ENCODE results near the gene NCOA5.

The NCOA5 gene

DNA sequence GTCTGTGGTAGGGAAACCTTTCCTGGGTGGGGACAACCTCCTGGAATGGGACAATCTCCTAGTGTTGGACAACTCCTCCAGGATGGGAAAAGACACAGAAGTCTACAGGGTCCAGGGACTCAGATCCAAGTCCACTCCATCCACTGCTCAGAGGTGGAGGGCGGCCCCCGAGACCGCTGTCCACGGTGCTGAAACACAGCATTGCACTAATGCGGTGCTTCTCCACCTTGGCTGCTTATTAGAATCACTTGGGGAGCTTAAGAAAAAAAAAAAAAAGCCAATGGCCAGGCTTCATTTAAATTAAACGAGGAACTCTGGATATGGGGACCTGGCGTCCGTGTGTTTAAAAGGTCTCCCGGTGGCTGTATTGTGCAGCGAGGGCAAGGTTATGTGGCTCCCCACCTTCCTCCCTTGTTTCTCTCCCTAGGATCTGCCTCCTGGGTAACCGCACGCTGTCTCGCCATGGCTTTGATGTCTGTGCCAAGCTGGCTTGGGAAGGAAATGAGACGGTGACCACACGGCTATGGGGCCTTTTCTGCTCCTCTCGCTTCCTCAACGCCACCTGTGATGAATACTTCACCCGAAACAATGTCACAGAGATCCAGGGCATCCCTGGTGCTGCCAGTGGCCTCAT, 48.7 kb downstream of the NCOA5 start:
- no peak for DNase-seq (ENCODE audit: low read depth in 2 of 2)

DNA sequence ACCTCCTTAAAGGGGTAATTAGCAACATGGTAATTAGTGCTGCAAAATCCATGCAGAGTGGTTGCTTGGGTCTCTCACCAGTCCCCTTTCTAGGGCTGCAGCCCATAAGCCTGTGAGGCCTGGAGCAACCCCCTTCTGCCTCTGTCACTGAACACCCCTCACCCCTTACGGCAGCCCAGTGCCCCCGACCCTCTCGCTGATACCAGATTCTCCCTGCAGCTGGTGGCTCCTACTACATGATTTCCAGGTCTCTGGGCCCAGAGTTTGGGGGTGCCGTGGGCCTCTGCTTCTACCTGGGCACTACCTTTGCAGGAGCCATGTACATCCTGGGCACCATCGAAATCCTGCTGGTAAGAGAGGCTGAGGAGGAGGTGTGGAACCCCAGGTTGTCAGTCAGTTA, 52.7 kb downstream of the NCOA5 start:
- no peak for DNase-seq (ENCODE audit: low read depth in 2 of 2)

DNA sequence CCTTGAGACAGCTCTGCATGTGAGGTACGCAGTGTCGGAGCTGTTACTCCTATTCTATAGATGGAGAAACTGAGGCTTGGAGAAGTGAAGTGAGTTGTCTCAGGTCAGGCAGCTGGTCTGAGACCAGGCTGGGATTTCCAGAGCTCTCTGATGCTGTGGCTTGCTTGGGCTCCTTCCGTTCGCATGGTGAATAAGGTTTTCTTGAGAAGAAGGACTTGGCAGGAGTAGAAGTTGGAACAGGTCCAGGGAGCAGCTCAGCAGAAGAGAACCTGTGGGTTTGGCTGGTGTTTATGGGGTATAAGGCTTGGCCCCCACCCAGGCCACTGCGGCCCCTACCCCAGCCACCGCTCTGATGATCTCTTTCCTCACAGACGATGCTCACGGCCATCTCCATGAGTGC, 53.4 kb downstream of the NCOA5 start:
- DNase-seq (ENCODE audit: low read depth in 2 of 2): no peak

DNA sequence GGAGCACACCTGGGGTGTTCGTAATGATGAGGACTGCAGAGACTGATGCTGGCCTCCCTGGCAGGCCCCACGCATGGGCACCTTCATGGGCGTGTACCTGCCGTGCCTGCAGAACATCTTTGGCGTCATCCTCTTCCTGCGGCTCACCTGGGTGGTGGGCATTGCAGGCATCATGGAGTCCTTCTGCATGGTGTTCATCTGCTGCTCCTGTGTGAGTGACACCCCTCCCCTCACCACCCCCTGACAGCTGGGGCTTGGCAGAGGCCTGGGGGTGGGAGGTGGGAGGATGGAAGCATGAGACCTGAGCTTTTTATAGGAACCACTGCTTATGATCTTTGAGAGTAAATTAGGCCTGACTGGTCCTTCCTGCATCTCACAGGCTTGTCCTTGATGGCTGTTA, 54.0 kb downstream of the NCOA5 start:
- no peak for DNase-seq (ENCODE audit: low read depth in 2 of 2)

DNA sequence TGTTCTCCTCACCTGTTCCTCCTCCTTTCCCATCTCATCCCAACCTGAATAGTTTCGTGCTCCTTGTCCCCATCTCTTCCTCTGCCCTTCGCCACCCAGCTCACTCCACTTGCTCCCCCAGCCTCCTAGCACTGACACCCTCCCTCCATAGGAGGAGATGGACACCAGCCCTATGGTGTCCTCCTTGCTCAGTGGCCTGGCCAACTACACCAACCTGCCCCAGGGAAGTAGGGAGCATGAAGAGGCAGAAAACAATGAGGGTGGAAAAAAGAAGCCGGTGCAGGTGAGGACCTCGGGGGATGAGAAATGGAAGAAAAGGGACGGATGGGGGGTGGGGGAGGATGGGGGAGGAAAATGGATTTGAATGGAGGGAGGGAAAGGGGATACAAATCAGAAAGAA, 54.5 kb downstream of the NCOA5 start:
- no peak for DNase-seq (ENCODE audit: low read depth in 2 of 2)

DNA sequence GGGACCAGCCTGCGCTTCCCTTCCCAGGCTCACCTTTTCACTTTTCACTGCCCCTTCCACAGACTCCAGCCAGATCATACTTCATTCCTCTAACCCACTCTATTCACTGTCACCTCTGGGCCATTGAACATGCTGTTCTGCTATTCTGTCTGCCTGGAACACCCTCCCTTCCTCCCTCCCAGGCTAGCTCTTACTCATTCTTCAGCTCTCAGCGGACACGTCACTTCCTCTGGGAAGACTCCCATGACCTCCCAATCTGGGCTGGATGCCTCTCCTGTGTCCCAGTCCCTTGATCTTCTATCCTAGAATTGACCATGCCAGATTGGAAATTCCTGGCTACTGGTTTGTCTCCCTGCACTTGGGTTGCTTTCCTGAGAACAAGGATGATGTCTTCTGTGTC, 55.7 kb downstream of the NCOA5 start:
- no peak for DNase-seq (ENCODE audit: low read depth in 2 of 2)

DNA sequence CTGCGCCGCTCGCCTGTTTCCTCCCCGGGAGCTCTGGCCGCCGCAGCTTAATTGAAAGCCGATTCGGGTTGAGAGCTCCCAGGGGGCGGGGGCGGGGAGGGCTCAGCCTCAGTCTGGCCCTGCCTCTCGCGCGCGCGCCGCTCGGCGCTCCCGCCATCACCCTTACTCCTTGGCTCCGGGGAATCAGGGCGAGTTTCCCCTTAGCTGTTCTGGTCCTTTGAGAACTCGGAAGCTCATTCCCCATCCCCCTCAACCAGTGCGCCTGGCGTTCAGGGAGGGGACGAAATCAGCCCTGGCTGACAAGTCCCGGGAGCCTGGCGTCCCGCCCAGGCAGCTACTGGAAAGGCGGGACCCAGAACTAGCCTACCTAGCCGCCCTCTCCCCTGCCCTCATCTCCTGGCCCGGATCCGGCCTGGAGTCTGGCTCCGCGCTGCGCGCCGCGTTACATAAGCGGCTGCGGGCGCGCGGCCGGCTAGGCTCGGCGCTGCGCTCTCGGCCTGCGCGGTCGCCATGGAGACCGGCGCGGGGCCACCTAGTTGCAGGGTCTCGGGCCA, 58.0 kb downstream of the NCOA5 start:
- DNase-seq (ENCODE audit: low read depth in 2 of 2): no peak

DNA sequence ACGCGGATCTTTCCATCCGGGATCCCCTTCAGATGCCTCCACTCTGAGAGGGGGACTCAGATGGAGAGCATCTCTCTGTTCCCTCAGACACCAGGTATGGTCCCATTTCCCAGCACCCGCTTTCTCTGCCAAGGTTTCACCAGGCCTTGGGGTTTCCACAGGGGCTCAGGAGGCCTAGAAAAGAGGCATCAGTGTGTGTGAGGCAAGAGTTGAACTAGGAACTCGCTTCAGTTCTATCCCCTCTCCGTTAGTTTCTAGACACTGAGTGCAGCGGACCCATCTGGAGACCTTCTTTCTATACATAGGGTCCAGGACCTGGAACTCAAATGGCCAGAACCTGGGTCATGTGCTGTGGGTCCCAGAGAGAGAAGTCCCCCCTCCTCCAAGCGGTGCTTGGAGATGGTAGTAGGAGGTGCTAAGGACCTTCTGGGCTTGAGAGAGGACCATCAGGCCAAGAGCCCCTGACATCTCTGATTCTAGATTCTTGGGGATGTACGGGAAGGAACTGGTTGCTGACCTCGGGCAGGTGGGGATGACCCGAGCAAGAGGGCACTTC, 58.7 kb downstream of the NCOA5 start:
- DNase-seq (ENCODE audit: low read depth in 2 of 2): no peak

DNA sequence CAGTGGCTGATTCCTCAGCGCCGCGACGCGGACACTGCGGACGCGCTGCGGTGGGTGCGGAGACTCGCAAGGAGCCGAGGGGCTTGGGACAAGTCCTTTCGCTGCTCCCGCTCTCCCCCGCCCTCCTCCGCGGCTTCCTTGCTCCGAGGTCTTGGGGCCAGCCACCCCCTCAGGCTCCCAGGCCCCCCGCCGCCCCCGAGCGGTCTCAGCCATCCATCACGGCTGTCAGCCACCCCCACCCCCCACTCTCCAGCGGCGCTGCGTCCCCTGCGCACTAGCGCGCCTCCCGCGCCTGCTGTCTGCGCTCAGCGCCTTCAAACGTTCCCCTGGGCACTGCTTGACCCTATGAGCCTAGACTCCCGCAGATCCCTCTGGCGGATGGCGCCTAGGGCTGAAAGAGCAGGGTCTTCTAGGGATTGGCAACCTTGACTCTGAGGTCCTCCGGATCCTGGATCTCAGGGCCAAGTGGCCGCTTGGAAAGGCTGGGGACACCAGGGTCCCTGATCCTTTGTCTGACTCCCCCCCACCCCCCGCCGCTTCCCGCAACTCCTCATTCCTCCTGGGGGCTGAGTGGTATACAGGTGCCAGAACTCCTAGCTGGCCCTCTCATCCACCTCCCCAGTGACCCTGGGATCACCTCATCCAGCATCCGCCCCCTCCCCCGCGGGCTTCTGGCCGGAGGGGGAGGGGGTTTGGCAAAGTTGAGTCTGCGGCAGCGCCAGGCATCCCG, 59.3 kb downstream of the NCOA5 start:
- DNase-seq (ENCODE audit: low read depth in 2 of 2): no peak

DNA sequence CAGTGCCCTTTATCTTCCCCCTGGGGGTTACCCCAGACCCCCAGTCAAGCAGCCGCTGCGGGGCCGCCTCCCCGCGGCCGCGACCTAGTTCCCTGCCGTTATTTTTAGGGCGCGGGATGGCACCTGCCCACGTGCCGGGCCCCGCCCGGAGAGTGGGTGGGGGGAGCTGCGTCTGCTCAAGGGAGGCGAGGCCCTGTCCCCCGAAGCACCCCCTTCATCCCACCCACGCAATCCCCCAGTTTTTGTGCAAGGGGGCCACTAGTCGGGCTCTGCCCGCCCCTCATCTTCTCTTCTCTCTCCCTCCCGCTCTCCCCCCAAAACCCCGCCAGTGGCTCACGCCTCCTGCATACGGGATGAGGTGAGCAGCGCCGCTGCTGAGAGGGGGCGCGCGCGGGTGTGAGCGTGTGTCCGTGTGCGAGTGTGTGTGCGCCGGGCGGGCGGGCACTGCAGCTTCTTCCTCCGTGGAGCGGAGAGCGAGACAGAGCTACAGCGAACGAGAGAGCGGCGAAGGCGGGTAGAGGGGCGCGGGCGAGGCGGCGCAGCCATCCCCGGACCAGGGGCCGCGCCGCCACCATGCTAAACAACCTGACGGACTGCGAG, 60.9 kb downstream of the NCOA5 start, which contains the start of gene SLC12A5:
TSS of gene SLC12A5 (plus strand) at position 444 of the 600 bp plus-strand sequence. CDS start at position 574, 130 bp downstream.
- no peak for DNase-seq (ENCODE audit: low read depth in 2 of 2)

DNA sequence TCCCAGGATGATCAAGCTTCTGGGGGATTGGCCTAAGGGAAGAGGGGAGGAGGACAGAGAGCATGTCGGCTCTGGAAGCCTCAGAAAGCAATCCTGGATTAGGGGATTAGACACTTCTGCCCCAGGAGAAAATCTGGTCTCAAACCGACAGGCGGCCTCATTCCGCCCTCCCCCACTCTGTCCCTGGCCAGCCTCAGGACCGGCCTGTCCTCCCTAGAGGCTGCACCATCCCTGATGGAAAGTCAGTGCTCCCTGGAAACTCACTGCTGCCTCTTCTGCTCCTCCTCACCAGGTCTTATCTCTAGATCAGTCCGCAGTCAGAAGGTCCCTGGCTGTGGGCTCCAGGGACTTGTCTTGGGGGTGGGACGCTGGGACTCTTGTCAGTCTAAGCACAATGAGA, 61.7 kb downstream of the NCOA5 start:
- DNase-seq (ENCODE audit: low read depth in 2 of 2): no peak

DNA sequence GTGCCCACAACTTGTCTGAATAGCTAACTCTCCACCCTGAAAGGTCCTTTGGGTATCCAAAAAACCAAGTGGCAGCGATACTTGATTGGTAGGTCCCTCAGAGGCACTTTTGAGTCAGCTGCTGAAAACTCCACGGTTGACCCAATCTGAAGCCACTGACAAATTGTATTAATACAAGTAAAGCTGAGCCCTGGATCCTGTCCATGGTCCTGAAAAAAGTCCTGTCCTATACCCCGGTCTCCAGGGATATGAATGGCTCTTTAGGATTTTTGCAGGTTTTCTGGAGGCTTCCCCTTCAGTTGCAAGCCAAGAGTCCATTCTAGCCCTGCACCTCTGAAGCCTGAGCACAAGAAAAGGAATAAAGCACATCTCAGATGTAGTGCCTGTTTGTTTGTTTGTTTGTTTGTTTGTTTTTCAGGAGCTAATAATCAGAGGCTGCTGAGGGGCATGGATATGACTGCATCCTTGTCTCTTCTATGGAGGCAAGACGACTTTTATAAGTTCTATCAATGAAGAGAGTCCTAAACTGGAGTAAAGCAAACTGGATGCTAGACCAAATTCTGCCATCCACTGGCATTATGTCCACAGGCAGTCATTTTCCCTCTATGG, 62.4 kb downstream of the NCOA5 start:
- no peak for DNase-seq (ENCODE audit: low read depth in 2 of 2)

DNA sequence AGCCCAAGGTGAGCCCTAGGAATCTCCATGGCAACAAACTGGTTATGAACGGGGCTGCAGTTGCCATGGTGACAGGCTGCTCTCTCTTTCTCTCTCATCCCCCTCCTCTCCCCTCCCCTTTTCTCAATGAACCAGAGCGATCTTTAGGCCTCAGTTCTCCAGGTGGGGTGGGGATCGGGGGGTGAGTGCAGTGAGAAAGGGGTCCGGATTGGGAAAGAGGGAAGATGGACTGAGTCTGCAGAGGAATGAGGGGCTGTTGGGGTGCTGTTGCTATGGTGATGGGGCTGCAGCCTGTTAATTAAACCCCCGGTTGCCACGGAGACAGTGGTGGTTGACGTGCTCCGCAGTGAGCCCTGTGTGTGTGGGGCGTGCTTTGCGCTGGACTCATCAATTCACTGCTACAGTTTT, 64.4 kb downstream of the NCOA5 start:
- DNase-seq (ENCODE audit: low read depth in 2 of 2): no peak

DNA sequence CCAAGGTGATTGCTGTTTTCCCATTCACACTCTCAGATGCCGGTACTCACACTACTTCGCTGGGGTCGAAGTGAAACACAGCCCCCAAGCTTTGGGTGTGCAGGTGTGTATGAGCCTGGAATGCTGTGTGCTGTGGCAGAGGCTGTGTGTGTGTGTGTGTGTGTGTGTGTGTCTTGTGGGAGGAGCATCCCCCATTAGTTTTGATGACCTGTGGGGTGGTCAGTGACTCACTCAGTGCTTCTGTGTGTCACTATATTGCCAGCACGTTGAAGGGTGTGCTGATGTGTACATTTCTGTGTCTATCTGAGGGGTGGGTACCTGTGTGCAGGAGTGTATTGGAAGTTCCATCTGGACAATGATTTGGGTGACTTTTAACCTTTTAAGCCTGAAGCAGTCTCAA, 65.8 kb downstream of the NCOA5 start:
- no peak for DNase-seq (ENCODE audit: low read depth in 2 of 2)

DNA sequence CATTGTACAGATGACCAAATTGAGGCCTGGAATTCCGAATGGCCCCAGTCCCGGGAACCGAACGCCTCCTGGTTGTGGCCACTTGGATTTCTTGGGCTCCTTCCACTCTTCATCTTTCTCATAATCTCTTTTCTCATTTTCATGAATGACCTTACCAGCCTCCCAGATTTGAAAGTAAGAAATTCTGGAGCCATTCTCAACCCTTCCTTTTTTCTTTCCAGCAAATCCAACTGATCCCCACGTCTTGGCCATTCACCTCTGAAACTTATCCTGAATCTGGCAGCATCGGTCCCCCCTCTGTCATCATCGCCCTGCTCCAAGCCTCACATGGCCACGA, 66.6 kb downstream of the NCOA5 start:
- no peak for DNase-seq (ENCODE audit: low read depth in 2 of 2)

DNA sequence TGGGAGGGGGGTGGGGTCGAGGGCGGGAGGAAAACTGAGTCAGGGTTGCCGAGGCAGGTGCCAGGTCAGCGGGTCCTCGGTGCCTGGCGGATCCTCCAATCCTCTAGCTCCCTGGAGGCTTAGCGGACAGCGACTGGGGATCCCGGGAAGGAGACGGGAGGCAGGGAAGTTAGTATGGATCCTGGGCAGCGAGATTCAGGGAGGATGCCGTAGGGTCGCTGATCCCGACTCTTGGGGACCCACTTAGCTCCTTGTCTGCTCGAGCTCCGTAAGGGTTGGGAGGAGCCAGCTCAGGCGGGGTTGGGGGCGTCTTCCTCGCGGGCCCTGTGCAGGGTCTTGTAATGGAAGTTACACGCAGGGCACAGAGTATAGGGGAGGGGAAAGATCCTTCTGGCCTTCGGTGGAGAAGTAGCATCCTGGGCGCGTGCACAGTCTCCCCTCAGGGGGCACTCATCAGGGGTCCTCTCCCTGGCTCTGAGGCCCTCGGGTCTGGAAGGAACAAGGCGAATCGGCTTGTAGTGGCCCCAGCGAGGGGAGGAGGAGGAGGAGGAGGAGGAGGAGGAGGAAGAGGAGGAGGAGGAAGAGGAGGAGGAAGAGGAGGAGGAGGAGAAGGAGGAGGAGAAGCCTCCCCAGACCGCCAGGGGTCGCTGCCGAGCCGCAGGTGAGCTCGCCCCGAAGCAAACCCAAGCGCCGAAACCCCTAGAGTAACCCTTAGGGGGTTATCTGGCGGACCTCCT, 67.2 kb downstream of the NCOA5 start:
- peak; percentile 50 to 57 for DNase-seq (ENCODE audit: low read depth in 2 of 2)

DNA sequence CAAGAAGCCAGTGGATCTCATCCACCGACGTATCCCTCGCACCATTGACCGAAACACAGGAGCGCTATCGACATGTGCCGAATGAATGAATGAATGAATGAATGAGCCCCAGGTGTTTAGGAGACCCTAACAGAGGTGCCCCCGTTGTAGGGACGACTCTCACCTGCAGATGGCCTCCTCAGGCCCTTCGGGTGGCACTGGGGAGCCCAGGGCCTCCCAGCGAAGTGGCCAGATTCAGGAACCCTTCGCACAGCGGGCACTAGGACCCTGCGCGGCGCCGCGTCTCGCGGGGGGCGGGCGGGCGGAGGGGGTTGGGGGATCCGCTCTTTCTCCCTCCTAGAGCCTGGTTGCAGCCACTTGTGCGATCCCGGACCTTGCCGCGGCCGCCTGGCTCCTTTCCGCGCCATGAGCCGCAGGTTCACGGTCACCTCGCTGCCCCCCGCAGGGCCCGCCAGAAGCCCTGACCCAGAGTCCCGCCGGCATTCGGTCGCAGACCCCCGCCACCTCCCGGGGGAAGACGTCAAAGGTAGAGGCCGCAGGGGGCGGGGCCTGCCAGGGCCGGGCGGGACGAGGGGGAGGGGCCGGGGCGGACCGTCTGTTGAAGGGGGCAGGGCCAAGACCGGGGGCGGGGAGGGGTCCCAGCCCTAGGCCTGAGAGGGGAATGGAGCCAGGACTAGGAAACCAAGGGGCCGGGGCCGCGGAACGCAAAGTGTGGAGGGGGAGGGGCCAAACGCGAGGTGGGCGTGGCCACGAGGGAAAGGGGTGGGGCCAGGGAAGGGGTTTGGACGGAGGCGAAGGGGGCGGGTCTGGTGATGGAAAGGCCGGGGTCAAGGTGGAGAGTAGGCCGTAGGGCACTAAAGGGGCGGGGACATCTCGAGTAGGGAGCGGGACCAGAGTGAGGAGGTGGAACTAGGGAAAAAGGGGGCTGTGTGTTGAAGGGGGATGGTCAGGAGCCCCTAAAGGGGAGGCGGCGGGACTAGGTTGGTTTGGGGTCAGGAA, 68.1 kb downstream of the NCOA5 start:
- no peak for DNase-seq (ENCODE audit: low read depth in 2 of 2)

DNA sequence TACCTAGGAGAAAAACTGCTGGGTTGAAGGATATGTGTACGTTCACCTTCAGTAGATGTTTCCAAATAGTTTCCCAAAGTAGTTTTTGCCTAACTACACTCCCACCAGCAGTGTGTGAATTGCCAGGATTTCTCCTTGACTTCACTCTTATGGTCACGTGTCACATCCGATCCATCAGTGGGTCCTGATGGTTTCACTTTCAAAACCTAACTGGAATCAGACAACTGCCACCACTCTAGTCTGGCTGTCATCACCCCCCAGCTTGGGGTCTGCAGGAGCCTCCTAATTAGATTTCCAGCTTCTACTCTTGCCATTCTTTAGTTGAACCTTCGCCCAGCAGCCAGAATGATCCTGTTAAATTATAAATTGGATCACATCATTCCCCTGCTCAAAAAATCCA, 69.2 kb downstream of the NCOA5 start:
- DNase-seq (ENCODE audit: low read depth in 2 of 2): no peak

DNA sequence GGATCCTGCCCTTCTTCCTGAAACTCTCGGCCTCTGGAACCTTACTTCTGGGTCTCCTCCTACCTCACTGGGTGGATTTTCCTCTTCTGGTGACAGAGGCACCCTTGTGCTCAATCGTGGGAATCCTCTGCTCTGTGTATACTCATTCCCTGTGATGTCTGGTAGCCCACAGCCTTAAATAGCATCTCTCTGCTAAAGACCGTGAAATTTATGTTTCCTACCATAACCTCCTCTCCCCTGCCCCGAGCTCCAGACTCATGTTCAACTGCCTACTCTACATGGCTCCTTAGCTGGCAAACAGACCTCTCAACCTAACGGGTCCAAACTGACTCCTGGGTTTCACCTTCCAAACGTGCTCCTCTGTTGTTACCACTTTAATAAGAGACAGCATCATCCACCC, 71.2 kb downstream of the NCOA5 start:
- DNase-seq (ENCODE audit: low read depth in 2 of 2): no peak

DNA sequence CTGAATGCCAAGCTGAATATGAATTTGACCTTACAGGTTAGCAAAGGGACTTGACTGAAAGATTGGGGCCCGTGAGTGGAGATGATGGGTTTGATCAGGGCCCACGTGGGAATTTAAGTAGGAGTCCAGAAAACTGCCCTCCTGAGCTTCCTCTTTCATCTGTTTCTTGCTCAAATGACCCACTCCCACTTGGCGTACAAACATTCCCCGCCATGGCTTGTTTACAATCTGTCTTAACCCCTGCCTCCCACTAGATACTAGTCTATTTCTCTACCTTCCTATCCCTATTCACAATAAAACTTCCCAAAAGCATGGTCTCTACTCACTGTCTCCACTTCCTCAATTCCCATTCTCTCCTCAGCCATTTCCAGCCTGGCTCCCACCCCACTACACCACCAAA, 71.7 kb downstream of the NCOA5 start:
- no peak for DNase-seq (ENCODE audit: low read depth in 2 of 2)

Data from activated CD8-positive, alpha-beta memory T cell treated with anti-CD3 and anti-CD28 coated beads for 4 hours (primary cell).